Adrenal gland (tissue), 12 donors: ENCODE data around the gene GPX8. TPM values are rescaled to one million over a fixed set of nuclear protein-coding genes. Genes with fewer than 3 reads are reported as not detected.

Source experiments
- DNase-seq, 7 donors: peaks; one replicate each; pipeline ENCODE4 v3.0.0-alpha.2; 2019 to 2020
- H3K27ac ChIP-seq, 5 donors: fragments of 200-600 bp; sonication (generic) in 4 of 5; 1 replicate in 3 of 5; 2 replicates in 2 of 5; pipeline versions ENCODE4 v1.5.1 to v1.8.0; 2016 to 2020; ENCODE audit warnings: mild to moderate bottlenecking in 1 of 5
- H3K27me3 ChIP-seq: fragments of 200-600 bp; 2 replicates; pipeline ENCODE4 v1.8.0; 2021
- H3K36me3 ChIP-seq, 2 donors: fragments of 200-600 bp; replicated peaks in 1 of 2; 1 replicate in 1 of 2; 2 replicates in 1 of 2; pipeline versions ENCODE4 v1.5.1 to v1.8.0; 2018 to 2022
- H3K4me1 ChIP-seq, 2 donors: fragments of 200-600 bp; replicated peaks in 1 of 2; 1 replicate in 1 of 2; 2 replicates in 1 of 2; pipeline versions ENCODE4 v1.5.1 to v1.8.0; 2018 to 2021
- H3K4me3 ChIP-seq, 4 donors: fragments of 200-600 bp; sonication (generic) in 3 of 4; one replicate each; pipeline ENCODE4 v1.5.1; 2016 to 2018
- H3K9me3 ChIP-seq, 3 donors: fragments of 200-600 bp; sonication (generic) in 1 of 3; replicated peaks in 1 of 3; 1 replicate in 2 of 3; 2 replicates in 1 of 3; pipeline versions ENCODE4 v1.5.1 to v1.8.0; 2016 to 2021
- POLR2A ChIP-seq, 2 donors: fragments of 450-650 bp; IDR thresholded peaks; one replicate each; pipeline ENCODE4 v1.6.1; 2017; ENCODE audit warnings: antibody characterized with exemption in 2 of 2, mild to moderate bottlenecking in 2 of 2, moderate library complexity in 1 of 2
- whole genome bisulfite sequencing, 4 donors: extraction: QIAGEN DNeasy Blood & Tissue Kit in 2 of 4; methylation state at CpG; one replicate each; pipeline versions ENCODE4 v1.1.5 to v1.1.7; 2013 to 2017; 5-methylcytosine and 5-hydroxymethylcytosine counted together
- intact Hi-C, 2 donors: fragments of 100-400 bp; cut with DNase I; formaldehyde crosslinking; loops; one replicate each; pipeline versions ENCODE4 v1.14.1 to v1.15.0; 2022 to 2023
- polyA plus RNA-seq, 3 donors: library from polyadenylated mRNA; stranded (reverse); fragments of 200-250 nt in 2 of 3; fragments of 350-450 nt in 1 of 3; fragmentation: Illumina TruSeq in 1 of 3; extraction: RNeasy Lipid Tissue Mini Kit (QIAGEN cat#74804) in 1 of 3; gene quantifications; one replicate each; pipeline ENCODE4 v1.2.3, GENCODE V29; 2013 to 2014
- total RNA-seq, 9 donors: library from RNA; depleted of rRNA in 4 of 9; stranded (reverse); fragments of >200 nt in 4 of 9; fragments of 120-200 nt in 1 of 9; fragmentation: NEBNext Ultra II Directional in 1 of 9; extraction: Animal tissue kit (Norgen Biotek cat#: 25700) in 1 of 9; gene quantifications; one replicate each; pipeline versions ENCODE4 v1.1.0 to v1.2.4, GENCODE V29; 2013 to 2023
- TF ChIP-seq, protein P1 (sequence below), 6 experiments: fragments of 450-650 bp in 4 of 6; fragments of 200-600 bp in 2 of 6; sonication (generic) in 1 of 6; IDR thresholded peaks; 1 replicate in 5 of 6; 2 replicates in 1 of 6; pipeline versions ENCODE4 v1.5.1 to v1.8.0; 2016 to 2021; ENCODE audit warnings: antibody characterized with exemption in 6 of 6, mild to moderate bottlenecking in 2 of 6, moderate library complexity in 1 of 6
- donor health status: healthy with polysubstance abuse.
- donor health status: Bipolar disorder and iron deficiency.
- donor health status: DM: yes; HTN: yes; CAD: no.
- donor health status: DM: no; HTN: no; CAD: no.
- donor health status: DM: no; HTN: no; CAD: no.
- donor health status: DM: yes; HTN: yes; CAD: no.

The GPX8 gene
- total and polyA plus RNA-seq, 12 donors, result 6.1 to 47.6 (median 15.7) TPM

DNA sequence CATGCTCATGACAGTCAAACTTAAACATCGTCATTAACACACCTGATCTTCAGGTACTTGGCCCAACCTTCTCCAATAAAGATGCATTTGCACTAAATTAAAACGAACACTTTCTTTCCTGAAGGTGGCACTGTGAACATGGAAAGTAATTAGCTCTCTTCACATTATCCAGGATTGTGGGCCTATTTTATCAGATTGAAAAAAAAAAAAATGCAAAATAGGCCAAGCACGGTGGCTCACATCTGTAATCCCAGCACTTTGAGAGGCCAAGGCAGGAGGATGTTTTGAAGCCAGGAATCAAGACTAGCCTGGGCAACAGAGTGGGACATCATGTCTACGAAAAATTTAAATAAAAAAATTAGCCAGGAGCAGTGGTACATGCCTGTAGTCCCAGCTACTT lies 27.4 kb downstream of the GPX8 start:
- Histone ChIP-seq H3K9me3 (no peaks in the 10 kb centered on the region), H3K4me3 (no peak overlapping the region), H3K36me3 (no peaks in the 10 kb centered on the region), H3K27ac (no peak overlapping the region), H3K27me3 (peaks cover 30% of the 10 kb centered on the region), H3K4me1 (no peaks in the 10 kb centered on the region)
- intact Hi-C loops, result no loop called here
- TF ChIP-seq POLR2A (IDR thresholded peaks at IDR 0.05), result no peak
- TF ChIP-seq, protein P1, sequence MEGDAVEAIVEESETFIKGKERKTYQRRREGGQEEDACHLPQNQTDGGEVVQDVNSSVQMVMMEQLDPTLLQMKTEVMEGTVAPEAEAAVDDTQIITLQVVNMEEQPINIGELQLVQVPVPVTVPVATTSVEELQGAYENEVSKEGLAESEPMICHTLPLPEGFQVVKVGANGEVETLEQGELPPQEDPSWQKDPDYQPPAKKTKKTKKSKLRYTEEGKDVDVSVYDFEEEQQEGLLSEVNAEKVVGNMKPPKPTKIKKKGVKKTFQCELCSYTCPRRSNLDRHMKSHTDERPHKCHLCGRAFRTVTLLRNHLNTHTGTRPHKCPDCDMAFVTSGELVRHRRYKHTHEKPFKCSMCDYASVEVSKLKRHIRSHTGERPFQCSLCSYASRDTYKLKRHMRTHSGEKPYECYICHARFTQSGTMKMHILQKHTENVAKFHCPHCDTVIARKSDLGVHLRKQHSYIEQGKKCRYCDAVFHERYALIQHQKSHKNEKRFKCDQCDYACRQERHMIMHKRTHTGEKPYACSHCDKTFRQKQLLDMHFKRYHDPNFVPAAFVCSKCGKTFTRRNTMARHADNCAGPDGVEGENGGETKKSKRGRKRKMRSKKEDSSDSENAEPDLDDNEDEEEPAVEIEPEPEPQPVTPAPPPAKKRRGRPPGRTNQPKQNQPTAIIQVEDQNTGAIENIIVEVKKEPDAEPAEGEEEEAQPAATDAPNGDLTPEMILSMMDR (IDR thresholded peaks at IDR 0.05), result no peak
- WGBS, 4 donors, result 62 to 67% (median 64%) methylated on average over 4 of the region's 4 CpGs
- no peak for DNase-seq

DNA sequence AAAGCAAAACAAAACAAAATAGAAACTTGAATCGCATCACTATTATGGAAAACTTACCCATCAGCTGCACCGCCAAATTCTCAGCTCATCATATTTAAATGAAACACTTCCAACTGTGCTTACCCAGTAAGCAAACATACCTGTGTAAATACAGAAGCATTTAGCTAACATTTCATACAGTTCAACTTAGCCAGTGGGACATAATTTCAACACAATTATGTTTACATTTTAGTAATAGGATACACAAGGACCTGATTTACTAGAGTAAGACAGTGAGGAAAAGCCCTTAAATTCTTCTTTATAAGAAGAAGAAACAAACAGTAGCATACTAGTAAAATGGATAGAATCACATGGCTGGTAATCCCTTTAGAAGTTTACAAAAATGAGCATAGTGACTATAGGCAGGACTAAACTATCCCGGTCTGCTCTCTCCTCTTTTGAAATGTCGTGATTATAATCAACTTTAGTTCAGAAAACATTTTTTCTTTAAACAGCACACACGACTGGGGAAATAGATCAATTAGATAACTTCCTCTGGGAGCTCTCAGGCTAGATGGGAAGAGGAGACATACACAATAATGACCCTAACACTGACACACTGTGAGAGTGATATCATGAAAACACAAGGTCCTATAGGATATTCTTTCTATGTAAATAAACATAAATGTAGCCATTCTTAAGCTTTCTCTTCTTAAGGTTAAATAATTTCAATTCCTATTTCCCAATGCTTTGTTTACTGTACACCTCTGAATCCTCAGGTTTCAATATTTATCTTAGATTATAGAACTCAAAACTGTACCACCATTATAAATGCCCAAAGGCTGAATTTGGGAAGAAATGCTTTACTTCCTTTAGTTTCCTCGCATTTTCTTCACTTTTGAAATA lies 28.9 kb downstream of the GPX8 start:
- Histone ChIP-seq H3K27me3 (peaks cover 26% of the 10 kb centered on the region), H3K4me1 (no peaks in the 10 kb centered on the region), H3K27ac (no peak overlapping the region), H3K9me3 (no peaks in the 10 kb centered on the region), H3K4me3 (no peak overlapping the region), H3K36me3 (no peaks in the 10 kb centered on the region)
- WGBS, 4 donors, result 62 to 69% (median 65%) methylated on average over 6 of the region's 6 CpGs
- no peak for DNase-seq
- intact Hi-C loops, result no loop called here
- TF ChIP-seq, protein P1 (IDR thresholded peaks at IDR 0.05), result no peak
- TF ChIP-seq POLR2A (IDR thresholded peaks at IDR 0.05), result no peak

DNA sequence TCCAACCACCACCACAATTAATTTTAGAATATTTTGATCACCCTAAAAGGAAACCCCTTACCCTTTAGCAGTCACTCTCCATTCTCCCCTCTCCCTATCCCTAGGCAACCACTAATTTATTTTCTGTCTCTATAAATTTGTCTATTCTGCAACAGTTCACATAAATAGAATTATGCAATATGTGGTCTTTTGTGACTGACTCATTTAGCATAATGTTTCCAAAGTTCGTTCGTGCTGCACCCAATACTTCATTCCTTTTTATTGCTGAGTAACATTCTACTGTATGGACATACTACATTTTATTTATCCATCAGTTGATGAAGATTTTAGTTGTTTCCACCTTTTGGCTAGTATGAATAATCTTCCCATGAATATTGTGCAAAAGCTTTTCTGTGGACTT lies 31.2 kb downstream of the GPX8 start:
- H3K27ac ChIP-seq, result no peak overlapping the region
- TF ChIP-seq POLR2A (IDR thresholded peaks at IDR 0.05), result no peak
- TF ChIP-seq, protein P1 (IDR thresholded peaks at IDR 0.05), result no peak
- no peaks in the 10 kb centered on the region for H3K4me1 ChIP-seq
- H3K27me3 ChIP-seq, result peaks cover 30% of the 10 kb centered on the region
- 77 to 86% (median 83%) methylated on average over 2 of the region's 2 CpGs for whole genome bisulfite sequencing, 4 donors
- intact Hi-C loops, result no loop called here
- no peaks in the 10 kb centered on the region for H3K9me3 ChIP-seq
- no peak for DNase-seq
- no peaks in the 10 kb centered on the region for H3K36me3 ChIP-seq
- H3K4me3 ChIP-seq, result no peak overlapping the region

DNA sequence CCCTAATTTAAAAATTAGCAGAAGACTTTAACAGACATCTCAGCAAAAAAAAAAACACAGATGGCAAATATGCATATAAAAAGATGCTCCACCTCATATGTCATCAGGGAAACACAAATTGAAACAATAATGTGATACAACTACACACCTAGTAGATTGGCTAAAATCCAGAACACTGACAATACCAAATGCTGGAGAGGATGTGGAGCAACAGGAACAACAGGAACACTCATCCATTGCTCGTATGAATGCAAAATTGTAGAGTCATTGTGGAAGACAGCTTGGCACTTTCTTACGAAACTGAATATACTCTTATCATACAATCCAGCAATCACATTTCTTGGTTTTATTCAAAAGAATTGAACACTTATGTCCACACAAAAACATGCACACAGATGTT lies 45.0 kb downstream of the GPX8 start:
- WGBS, 4 donors, result 51 to 65% (median 53%) methylated on average over 2 of the region's 2 CpGs
- no peaks in the 10 kb centered on the region for H3K9me3 ChIP-seq
- intact Hi-C loops, result no loop called here
- TF ChIP-seq, protein P1 (IDR thresholded peaks at IDR 0.05), result no peak
- TF ChIP-seq POLR2A (IDR thresholded peaks at IDR 0.05), result no peak
- H3K4me1 ChIP-seq, result no peaks in the 10 kb centered on the region
- no peak for DNase-seq
- H3K27me3 ChIP-seq, result peaks cover 5% of the 10 kb centered on the region
- H3K27ac ChIP-seq, result no peak overlapping the region
- H3K4me3 ChIP-seq, result no peak overlapping the region
- H3K36me3 ChIP-seq, result no peaks in the 10 kb centered on the region
